KOPT-K1 (cell line): ENCODE results near the gene FBXL4.
A peak's percentile ranks its signal among the peaks of the same experiment; 100 is the strongest.

Experiments
- H3K27ac ChIP-seq: fragments of 200-600 bp; sonication (generic); 2 replicates; pipeline ENCODE4 v1.5.1; 2016; ENCODE audit warnings: antibody characterized with exemption, mild to moderate bottlenecking, low read depth, low read length; ENCODE audit not compliant: poor library complexity, severe bottlenecking
- H3K36me3 ChIP-seq: fragments of 200-600 bp; sonication (generic); 2 replicates; pipeline ENCODE4 v1.5.1; 2017; ENCODE audit warnings: antibody characterized with exemption, mild to moderate bottlenecking, low read length, moderate library complexity; ENCODE audit not compliant: insufficient read depth
- H3K9me3 ChIP-seq: fragments of 200-600 bp; sonication (generic); 2 replicates; pipeline ENCODE4 v1.5.1; 2017; ENCODE audit warnings: antibody characterized with exemption, low read length, mild to moderate bottlenecking; ENCODE audit not compliant: insufficient read depth, poor library complexity, severe bottlenecking

The FBXL4 gene

DNA sequence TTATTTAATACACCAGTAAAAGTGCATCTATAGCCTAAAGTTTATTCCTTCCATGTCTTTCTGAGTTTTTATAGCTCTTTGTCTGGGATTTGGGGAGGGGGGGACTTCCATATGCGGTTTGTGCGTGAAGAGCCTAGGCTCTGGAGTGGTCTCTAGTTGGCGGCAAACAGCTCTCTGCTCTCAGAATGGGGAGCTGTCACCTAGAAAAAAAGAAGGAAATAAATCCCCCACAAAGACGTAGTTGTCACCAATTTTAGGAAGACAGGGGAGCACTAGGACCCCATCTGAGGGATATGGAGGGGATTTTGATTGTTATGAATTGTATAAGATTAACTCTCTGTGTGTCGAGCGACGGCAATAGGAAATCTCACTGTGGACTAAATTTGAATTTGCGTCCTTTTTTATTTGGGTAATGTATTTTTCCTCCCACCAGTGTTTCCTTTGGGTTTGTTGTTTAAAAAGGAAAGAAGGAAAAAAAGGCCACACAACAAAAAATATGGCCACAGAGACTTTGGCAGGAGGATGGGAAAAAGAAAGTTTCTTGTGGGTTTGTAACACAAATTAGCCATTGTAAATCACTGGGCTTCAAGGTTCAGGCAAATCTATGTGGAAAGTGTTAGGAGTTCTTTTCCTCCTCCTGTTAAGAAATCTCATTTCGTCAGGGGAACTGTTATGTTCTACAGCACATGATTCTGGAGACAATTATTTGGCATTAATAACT is 106.0 kb downstream of the FBXL4 start:
- no peaks in the 10 kb centered on the region for H3K9me3 ChIP-seq
- no peak overlapping the region for H3K27ac ChIP-seq
- no peaks in the 10 kb centered on the region for H3K36me3 ChIP-seq

DNA sequence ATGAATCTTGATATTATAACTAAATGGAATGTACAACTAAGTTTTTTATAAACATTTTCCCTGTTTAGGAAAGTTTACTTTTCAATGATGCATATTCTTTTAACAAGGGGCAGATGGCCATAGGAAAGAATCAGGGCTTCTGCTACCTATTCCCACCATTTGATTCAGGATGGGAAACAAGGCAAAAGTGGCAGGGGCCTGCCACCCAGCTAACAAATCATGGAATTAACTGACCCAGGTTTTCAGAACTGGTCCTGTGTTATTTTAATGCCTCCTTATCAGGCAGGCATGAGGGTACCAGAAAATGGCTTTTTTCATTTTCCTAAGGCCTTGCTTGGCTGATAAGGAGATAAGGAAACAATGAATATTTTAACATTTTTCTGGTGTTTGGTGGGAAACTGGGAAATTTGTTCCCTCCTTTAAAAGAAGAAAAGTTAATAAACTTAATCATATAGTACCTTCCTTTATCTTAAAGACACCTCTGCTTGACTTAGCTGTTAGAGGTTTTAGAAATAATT is 106.7 kb downstream of the FBXL4 start:
- Histone ChIP-seq H3K36me3 (no peaks in the 10 kb centered on the region), H3K9me3 (no peaks in the 10 kb centered on the region), H3K27ac (no peak overlapping the region)

DNA sequence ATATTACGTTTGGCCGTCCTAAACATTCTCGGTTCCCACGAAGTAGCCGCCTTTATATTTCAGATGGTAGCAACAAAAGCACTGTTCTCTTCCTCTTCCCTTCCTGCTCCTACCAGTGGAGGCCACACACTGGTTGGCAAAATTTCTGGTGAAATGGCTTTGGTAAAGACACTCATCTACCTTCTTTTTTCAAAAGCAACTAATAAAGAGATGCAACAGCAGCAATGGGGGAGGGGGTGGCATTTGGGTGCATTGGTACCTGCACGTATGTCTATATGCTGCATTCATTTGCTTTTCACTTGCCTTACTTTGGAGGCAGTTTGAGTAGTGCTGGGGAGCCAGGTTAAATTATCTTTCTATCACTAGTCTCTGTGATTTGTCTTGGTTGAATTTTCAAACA is 107.4 kb downstream of the FBXL4 start:
- no peak overlapping the region for H3K27ac ChIP-seq
- no peaks in the 10 kb centered on the region for H3K36me3 ChIP-seq
- H3K9me3 ChIP-seq, result no peaks in the 10 kb centered on the region

DNA sequence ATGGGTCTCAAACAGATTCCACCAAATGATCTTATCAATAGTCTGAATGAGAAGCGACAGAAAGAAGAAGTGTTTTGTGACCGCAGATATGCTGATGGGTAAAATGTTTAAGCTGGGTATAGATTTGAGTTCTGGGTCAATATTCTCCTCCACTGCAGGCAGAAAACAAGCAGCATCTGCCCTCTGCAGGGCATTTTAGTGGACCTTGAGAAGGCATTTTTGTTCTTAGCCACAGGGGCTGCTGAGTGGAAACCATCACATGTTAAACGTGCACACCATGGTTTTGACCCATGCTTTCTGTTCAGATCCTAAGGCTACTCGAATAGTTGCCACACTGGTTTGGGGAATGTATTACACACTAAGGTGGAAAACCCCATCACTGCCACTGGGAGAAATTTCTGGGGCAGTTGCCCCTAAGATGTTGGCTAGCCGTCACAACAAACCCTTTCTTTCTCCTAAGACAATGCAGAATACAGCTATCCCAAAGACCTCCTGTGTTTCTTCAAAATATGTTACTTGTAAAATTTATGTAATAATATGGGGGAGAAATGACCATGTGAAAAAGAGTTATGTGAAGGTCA is 107.9 kb downstream of the FBXL4 start:
- Histone ChIP-seq H3K36me3 (no peaks in the 10 kb centered on the region), H3K27ac (no peak overlapping the region), H3K9me3 (no peaks in the 10 kb centered on the region)

DNA sequence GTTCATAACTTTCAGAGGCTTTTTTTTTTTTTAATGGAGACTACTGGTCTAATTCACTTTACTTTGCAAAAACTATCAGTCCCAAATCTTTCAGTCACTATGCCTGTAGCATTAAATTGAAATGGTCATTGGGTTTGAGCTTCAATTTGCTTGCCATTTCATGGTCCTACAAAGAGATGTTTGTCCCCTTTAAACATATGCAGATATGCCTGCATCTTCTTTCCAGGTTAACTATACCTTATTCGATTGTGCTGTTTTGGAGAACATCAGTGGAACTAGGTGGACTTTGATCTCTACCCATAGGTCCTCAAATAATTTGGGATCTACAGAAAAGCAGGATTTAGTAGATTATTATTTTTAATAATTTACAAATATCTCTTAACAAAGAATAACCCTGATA is 108.8 kb downstream of the FBXL4 start:
- Histone ChIP-seq H3K27ac (no peak overlapping the region), H3K9me3 (no peaks in the 10 kb centered on the region), H3K36me3 (no peaks in the 10 kb centered on the region)

DNA sequence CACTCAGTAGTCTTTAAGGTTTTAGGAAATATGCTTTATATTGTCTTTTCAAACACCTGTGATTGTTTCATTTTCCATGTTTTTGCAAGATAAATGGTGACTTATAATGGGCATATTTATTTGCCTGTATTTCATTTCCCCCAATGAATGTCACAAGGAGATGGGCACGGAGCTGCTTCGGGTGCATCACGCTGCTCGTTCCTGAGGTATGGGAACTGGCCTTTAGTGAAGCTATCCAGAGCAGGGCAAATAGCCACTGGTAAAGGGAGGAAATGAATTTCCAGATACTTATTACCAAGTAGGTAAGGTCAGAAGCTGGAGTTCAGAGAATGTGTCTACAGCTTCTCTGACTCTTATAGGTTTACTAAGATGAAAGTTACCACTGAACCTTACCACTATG is 109.7 kb downstream of the FBXL4 start:
- H3K27ac ChIP-seq, result no peak overlapping the region
- no peaks in the 10 kb centered on the region for H3K9me3 ChIP-seq
- no peaks in the 10 kb centered on the region for H3K36me3 ChIP-seq

DNA sequence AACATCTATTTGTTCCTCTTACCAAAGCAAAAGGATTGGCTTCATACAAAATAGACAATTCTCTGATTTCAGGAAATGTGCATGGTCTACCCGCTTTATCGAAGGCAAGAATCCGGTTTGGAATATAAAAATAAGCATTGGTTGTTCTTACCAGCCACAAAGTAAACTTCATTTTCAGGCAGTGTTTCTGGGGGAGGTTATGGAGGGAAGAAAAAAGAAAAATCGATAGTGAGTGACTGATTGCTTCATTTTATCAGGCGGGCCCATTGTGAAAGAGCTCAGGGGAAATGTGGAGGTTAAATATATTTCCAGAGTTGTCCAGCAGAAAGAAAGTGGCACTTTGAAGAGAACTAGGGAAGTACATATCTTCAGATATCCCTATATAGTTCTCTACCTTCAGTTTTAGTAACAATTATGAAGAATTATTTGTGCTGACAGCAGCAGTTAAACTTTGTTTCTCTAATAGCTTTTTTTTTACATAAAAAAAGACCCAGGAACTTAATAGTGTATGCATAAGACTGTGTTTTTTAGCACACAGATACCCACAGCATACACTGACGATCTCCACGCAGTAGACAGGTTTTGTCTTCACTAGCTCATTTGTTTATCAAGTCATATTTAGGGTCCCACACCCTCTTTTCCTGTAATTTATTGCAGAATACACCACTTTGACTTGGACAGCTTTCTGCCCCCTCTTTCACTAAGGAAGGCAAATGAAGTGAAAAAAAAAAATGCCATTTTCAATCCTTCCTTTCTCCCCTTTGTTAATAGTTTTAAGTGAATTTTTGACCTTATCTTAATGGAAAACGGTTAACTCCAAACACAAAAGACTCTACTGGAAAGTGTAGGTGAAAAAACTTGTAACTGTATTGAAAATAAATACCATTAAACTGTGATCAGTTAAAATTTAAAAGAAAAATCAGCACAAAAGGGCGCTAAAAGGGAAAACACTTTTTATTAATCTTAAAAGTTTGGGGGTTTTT is 110.5 kb downstream of the FBXL4 start:
- Histone ChIP-seq H3K36me3 (no peaks in the 10 kb centered on the region), H3K27ac (peak overlapping the region; percentile 2), H3K9me3 (no peaks in the 10 kb centered on the region)

DNA sequence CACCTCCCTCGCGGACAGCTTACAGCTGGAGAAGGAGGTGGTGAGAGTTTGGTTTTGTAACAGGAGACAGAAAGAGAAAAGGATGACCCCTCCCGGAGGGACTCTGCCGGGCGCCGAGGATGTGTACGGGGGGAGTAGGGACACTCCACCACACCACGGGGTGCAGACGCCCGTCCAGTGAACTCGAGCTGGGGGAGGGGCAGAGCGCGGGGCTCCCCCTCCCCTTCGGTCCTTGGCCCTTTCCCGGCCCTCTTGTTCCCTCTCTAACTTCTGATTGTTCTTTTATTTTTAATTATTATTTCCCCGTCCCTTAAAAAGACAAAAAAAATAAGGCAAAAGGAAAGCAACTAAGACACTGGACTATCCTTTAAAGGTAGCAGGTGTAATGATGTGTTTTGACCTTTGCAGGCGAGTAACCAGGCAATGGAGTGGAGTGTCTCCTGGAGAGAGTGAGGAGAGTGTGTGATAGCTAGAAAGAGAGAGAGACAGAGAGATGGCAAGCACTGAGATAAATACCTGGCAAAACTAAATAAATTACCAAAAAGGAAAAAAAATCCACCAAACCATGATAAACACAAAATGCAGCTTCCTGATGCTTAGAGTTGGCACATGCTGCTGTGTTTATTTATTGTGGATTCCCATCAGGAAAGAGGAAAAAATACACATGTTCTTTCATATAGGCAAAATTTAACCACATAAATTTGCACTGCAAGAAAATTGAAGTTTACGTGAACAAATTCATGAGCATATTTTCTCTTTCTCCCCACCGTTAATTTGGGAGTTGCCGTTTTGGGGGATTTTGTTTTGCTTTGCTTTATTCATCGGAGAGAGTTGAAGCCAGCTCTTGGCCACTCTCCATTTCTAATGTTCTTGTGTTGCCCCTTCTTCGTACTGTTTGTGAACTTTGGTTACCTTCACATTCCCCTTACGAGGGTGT is 111.5 kb downstream of the FBXL4 start:
- H3K27ac ChIP-seq, result peak overlapping the region; percentile 49
- no peaks in the 10 kb centered on the region for H3K36me3 ChIP-seq
- no peaks in the 10 kb centered on the region for H3K9me3 ChIP-seq

DNA sequence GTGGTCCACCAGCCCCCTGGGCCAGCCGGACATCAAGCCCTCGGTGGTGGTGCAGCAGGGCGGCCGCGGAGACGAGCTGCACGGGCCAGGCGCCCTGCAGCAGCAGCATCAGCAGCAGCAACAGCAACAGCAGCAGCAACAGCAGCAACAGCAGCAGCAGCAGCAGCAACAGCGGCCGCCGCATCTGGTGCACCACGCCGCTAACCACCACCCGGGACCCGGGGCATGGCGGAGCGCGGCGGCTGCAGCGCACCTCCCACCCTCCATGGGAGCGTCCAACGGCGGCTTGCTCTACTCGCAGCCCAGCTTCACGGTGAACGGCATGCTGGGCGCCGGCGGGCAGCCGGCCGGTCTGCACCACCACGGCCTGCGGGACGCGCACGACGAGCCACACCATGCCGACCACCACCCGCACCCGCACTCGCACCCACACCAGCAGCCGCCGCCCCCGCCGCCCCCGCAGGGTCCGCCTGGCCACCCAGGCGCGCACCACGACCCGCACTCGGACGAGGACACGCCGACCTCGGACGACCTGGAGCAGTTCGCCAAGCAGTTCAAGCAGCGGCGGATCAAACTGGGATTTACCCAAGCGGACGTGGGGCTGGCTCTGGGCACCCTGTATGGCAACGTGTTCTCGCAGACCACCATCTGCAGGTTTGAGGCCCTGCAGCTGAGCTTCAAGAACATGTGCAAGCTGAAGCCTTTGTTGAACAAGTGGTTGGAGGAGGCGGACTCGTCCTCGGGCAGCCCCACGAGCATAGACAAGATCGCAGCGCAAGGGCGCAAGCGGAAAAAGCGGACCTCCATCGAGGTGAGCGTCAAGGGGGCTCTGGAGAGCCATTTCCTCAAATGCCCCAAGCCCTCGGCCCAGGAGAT is 112.4 kb downstream of the FBXL4 start:
- Histone ChIP-seq H3K27ac (peak overlapping the region; percentile 49), H3K36me3 (no peaks in the 10 kb centered on the region), H3K9me3 (no peaks in the 10 kb centered on the region)

DNA sequence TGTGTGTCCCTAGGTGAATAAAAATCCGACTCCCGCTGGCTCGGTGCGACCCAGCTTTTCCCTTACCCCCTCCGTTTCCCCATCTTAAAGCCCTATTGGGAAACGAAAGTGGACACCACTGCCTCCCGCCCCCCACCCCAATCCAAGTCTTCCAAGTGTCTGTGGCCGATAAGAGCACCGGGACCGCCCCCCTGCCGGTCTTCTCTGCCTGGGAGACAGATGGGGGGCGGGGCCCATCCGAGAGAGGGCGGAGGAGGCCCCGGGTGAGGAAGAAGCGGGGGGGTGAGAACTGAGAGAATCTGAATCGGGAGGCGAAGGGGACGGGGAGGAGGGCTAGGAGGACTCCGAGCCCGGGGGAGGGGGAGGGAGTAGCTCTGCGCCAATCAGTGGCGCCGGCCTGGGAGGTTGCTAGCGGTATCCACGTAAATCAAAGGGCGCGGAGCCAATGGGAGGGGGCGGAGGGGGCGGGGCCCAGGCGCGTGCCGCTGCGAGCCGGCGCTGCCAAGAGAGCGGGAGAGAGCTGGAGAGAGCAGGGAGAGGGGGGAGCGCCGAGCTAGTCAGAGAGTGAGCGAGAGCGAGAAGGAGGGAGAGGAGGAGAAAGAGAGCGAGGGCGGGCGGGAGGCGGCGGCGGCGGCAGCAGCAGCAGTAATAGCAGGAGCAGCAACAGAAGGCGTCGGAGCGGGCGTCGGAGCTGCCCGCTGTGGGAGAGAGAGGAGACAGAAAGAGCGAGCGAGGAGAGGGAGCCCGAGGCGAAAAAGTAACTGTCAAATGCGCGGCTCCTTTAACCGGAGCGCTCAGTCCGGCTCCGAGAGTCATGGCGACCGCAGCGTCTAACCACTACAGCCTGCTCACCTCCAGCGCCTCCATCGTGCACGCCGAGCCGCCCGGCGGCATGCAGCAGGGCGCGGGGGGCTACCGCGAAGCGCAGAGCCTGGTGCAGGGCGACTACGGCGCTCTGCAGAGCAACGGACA is 113.4 kb downstream of the FBXL4 start, which contains the start of gene POU3F2:
POU3F2 (plus strand) TSS at position 515 of the 972 bp plus-strand sequence; CDS start at position 815, 300 bp downstream.
- Histone ChIP-seq H3K36me3 (no peaks in the 10 kb centered on the region), H3K27ac (peak within 1 kb of the TSS; percentile 53)

DNA sequence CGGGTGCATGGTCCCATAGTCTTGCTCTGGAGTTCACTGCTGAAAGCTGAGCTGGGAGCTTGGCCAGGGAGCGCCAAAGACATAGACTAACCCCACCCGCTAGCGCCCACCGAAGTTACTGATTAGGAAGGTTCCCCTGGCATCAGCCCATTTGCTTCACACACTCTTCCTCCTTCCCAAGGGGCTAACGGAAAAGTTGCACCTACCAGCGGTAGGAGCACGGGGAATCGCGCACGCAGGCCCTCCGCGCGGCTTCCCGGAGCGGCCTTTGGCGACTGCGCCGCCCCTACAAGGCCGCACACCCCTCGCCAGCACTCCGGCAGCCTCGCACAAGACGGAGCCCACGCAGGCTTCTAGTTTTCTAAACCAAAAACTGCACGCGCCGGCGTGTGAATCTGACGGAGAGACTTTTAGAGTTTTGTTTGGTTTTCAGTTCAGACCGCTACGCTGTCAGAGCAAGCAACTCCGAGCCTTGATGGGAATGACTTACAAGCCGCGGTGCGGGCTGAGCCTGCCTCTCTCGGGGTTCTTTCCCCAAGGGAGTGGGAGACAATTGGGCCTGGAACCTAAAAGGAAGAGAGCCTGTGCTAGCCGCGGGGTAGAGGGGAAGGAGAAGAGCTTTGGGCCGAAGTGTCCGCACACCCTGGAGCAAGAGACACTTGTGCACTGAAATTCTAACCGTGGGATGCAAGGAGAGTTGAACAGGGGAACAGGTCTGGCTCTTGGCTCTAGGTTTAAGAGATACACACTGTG is 114.3 kb downstream of the FBXL4 start:
- peak overlapping the region; percentile 42 for H3K27ac ChIP-seq
- no peaks in the 10 kb centered on the region for H3K36me3 ChIP-seq
- no peaks in the 10 kb centered on the region for H3K9me3 ChIP-seq

More for the DNA sequence above, 113.4 kb downstream of the FBXL4 start, which contains the start of gene POU3F2:
- H3K9me3 ChIP-seq, result no peaks in the 10 kb centered on the region

DNA sequence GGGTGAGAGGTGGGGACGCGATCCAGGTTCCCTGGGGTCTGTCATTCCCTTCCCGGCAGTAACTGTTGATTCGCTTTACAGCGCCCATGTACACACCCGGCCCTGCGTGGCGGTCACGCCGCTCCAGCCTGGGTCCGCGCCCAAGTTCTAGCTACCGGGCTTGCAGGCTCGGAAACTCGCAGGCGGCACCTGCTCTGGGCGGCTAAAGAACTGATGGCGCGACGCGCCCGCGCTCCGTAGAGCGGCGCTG is 114.8 kb downstream of the FBXL4 start:
- Histone ChIP-seq H3K27ac (no peak overlapping the region), H3K36me3 (no peaks in the 10 kb centered on the region), H3K9me3 (no peaks in the 10 kb centered on the region)
